ENCODE measurements around the gene C10orf67.
"Not testable (repeated sequence)": the region's sequence is repeated elsewhere in the genome, so short reads cannot be mapped to it uniquely, and the experiment has no call there.

Gene C10orf67

DNA sequence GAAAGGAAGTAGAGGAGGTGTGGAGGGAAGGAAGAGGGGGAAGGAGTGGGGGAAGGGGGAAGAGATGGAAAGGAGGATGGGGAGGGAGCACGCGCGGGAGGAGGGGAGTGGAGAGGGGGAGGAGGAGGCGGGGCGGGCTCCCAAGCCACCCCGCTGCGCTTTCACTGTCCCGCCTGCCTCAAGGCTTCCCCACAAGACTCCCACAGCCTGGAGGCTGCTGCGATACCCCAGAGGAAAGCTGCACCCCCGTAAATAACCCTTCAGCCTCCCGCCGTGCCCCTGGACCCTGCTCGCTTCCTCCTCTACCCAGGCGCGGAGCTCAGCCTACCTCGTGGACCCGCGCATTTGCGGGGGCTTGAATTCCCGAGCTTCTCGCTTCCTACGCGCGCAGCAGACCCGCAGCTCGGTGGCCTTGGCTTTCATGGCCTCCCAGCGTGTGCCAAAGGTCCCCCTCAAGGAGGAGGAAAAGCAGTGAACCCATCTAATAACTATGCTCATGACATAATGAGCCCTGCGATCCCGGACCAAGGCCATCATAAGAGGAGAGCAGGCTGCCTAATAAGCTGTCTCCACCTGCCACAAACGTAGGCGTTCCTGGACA, at the start of gene C10orf67:
C10orf67 (minus strand) TSS at position 557 of the 601 bp plus-strand sequence; CDS start at position 534, 23 bp downstream.
- no peak for FAIRE-seq

DNA sequence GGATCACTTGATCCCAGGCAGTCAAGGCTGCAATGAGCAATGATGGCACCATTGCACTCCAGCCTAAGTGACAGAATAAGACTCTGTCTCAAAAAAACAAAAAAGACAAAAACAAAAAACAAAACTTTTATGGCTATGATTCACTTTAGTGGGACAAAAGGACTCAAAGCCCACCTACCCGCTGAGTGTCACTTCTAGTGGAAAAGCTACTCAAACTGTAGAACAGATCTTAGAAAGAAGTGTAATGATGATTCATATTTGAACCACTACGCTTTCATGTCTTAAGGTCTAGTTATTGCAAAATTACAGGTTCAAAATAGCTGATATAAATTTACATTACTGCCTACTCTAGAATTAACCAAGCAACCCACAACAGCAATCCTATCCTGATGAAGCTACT, 47.2 kb upstream of the C10orf67 start:
- FAIRE-seq, result no peak

DNA sequence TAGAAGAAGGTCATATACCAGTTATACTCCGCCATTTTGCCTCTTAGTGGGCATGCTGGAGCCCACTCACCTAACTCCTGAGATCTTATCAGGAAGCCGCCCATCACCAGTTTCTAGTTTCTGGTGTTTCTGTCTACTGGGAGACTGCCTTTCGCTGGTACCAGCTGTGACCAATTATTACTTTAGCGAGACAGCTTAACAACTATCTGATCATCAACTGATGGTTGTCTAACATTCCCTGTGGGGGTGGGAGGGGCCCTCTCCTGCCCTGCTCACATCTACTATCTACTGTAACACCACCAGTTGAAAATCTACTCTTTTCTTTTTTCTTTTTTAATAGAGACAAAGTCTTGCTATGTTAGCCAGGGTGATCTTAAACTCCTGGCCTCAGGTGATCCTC, 46.2 kb upstream of the C10orf67 start:
- no peak for FAIRE-seq

DNA sequence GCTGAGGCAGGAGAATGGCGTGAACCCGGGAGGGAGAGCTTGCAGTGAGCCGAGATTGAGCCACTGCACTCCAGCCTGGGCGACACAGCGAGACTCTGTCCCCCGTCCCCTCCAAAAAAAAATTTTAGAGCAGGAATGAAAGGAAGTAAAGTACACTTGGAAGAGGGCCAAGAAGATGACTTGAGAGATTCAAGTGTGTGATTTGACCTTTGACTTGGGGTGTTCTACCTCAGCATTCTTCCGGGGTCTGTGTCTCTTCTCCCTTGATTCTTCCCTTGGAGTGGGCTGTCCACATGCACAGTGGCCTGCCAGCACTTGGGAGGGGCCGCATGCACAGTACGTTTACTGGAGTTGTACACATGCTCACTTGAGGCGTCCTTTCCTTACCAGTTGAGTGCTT, 45.8 kb upstream of the C10orf67 start:
- FAIRE-seq, result not testable (repeated sequence)

DNA sequence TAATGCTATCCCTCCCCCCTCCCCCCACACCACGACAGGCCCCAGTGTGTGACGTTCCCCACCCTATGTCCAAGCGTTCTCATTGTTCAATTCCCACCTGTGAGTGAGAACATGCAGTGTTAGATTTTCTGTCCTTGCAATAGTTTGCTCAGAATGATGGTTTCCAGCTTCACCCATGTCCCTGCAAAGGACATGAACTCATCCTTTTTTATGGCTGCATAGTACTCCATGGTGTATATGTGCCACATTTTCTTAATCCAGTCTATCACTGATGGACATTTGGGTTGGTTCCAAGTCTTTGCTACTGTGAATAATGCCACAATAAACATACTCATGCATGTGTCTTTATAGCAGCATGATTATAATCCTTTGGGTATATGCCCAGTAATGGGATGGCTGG, 42.9 kb upstream of the C10orf67 start:
- not testable (repeated sequence) for FAIRE-seq

DNA sequence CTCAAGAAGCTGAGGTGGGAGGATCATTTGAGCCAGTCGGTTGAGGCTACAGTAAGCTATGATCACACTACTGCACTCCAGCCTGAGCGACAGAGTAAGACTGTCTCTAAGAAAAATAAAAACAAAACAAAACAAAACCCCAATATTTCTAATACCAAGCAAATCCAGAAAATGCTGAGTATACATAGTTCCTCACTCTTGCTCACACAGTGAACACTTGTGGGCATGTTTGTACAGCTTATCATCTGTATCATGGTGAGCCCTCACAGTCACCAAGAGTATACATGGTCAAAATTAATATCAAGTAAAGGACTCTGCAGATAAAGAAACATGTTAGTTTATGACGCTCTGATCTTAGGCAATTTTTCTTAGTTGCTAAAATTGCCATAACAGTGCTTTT, 41.5 kb upstream of the C10orf67 start:
- no peak for FAIRE-seq

DNA sequence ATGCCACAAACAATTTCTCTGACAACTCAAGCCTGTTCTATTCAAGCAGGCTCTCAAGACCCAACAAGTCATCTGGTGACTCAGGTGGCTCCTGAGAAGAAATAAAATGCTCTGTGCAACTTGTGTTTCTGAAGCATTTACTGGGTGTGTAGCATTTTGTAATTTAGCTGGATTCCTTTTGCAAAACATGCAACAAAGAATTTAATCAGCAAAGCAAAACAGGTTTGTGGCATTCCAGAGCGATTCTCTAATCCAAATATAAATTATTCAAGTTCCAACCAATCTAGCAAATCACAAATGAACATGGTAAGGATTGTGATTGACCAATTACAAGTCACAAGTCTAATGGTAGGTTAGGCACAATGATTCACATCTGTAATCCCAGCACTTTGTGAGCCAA, 39.8 kb upstream of the C10orf67 start:
- FAIRE-seq, result no peak

DNA sequence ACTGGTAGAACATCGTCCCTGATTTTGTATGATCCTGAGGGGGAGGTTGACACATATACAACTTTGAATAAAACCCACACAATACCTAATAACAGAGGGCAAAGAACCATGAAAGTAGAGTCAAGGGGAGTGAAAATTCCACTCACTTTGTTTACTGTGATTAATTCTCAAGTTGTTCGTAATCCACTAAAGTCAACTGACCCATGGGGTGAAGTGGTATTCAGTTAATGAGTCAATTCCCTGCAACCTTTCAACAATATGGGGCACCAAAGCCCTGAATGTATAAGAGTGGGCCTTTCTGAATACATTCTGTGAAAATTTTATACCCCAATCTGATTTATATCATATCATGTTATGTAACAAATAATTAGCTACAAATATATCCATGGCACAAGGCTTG, 39.0 kb upstream of the C10orf67 start:
- no peak for FAIRE-seq

DNA sequence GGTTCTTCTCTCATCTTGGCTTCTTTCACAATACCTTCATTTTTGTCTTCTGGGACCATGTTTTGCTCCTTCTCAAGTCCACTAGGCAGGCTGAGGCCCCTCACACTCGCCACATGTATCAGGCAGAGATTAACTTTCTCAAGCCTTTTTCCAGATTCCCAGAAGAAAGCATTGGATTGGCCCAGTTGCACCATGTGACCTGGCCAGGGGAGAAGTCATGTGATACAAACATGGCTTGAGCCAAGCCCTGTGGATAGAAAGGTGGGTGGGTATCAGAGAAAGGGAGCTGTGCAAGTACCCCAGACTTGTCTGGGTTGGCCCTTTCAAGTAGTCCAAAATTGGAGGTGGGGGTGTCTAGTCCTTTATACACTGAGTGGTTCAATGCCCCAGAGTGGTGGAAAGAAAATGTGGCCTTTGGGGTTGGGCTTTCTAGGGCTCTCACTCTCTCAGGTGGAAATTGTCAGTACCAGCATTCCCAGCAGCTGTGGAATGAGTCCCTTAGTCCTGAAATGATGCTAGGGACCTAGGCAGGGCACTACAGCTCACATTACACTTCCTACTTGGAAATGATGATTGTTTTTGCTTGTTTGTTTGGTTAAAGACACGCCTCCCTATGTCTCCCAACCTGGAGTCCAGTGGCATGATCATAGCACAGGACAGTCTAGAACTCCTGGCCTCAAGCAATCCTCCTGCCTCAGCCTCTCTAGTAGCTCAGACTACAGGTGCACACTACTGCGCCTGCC, 36.9 kb upstream of the C10orf67 start:
- no peak for FAIRE-seq

DNA sequence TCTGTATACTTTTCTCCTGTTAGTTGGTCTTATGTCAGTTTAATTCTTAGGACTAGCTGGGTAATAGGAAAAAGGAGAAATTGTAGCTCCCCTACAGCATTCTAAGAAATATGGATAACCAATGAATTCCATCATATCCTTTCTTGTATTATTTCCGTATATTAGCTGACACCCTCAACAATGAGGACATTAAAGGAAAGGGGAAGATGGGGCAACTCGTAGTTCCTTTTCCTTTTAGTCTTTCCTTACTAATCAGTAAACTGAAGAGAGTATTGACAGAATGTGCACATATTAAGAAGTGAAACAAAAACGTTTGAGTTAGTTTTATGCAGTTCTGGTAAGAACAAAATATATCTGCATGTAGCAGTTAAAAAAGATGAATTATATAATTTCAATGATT, 35.1 kb upstream of the C10orf67 start:
- FAIRE-seq, result no peak

DNA sequence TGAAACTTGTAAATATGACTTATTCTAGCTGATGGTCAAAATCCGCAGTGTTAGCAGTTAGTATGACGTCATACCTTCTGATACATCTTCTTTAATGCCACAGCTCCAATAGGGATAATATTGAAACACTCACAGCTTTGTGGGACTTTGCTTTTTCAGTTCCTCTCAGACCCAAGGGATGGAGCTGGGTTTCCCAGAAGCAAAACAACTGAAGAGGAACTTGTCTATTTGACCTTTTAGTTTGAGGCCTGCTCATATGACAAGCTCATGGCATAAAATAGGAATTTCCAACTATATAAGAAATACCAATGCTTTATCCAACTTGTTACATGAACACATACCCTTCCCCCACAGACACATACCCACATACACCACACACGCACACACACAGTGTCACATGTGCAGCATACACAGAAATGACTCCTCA, 31.6 kb upstream of the C10orf67 start:
- FAIRE-seq, result no peak

DNA sequence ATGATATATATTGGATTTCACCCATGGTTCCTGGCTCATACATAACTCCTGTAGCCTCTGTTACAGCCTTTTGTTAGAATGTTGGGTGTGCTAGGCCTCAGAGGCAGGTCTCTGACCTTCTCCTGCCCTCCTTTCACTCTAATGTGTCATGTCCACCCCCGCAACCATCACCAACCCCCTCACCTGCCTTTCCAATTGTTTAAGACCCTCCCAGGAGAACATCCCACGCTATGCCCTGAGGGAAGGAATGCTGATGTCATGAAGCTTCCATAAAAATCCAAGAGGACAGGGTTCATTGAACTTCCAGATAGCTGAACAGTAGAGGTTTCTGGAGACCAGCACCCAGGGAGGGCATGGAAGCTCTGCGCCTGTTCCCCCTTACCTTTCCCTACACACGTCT, 30.8 kb upstream of the C10orf67 start:
- no peak for FAIRE-seq

DNA sequence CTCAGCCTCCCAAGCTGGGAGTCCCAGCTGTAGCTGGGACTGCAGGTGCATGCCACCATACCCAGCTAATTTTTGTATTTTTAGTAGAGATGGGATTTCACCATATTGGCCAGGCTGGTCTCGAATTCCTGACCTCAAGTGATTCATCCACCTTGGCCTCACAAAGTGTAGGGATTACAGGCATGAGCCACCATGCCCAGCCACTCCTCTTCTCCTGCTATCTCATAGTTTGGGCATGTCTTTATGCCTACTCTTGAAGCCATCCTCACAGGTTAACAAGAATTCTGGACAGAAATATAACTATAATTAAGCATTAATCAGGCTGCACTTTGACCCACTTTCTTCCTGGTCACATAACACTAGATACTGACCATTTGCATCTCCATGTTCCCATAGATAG, 28.6 kb upstream of the C10orf67 start:
- no peak for FAIRE-seq

DNA sequence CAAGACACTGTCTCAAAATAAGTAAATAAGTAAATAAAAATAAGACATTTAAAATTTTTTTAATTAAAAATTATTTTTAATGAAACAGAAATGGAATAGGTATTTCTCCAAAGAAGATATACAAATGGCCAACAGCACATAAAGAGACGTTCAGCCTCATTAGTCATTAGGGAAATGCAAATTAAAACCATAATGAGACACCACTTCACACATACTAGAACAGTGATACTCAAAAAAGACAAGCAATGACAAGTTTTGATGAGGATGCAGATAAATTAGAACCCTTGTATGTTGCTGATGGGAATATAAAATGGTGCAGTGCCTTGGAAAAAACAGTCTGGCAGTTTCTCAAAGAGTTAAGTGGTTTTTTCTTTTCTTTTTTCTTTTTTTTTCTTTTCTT, 26.5 kb upstream of the C10orf67 start:
- no peak for FAIRE-seq

DNA sequence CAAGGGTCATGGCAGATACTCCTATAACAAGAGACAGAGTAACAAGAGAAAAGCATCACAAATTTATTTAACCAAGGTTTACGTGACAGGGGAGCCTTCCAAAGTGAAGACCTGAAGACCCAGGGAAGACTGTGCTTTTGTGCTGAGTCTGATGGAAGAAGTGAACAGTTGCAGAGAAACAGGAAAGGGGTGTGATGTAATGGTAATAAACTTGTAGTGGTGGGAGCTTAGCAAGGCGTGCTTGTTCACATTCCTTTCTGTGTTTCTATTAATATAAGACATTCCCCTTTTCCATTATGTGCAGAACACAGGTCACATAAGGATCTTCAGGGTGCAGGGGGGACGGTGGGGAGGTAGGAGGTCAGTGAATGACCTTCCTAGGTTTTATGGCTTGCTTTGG, 25.5 kb upstream of the C10orf67 start:
- FAIRE-seq, result no peak

DNA sequence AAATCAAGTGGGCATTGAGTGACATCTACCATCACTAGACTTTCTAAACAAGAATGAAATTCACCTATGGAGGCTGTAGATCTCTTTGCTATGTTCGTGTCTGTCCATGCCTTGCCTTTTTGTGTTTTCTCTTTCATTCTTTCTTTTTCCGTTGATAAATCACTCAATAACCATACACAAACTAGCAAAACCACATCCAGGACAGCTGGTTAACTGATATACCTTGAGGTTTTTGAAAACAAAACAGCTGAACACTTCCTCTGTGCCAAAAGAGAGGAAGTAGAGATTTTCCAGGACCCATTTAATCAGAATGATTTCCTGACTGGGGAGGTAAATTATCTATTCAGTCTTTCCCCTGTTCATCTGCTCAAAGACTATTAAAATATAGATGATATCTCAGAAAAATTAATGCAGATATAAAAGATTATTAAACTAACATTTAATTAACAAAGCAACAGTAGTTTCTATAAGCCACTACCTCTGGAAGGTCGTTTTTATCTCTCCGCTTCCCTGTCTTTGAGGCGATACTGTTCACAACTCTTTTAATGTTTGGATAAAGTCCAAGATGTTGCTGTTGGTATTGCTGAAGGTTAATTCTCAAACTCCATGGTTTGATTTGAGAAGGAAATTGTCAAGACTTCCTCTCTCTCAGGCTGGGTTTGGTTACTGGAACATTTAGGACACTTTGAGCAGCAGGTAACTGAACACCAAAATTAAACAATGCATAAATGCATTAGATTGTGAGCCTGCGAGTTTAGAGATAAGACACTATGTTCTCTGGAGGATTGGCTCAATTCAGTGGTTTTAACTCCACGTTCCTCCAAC, 24.4 kb upstream of the C10orf67 start:
- no peak for FAIRE-seq

DNA sequence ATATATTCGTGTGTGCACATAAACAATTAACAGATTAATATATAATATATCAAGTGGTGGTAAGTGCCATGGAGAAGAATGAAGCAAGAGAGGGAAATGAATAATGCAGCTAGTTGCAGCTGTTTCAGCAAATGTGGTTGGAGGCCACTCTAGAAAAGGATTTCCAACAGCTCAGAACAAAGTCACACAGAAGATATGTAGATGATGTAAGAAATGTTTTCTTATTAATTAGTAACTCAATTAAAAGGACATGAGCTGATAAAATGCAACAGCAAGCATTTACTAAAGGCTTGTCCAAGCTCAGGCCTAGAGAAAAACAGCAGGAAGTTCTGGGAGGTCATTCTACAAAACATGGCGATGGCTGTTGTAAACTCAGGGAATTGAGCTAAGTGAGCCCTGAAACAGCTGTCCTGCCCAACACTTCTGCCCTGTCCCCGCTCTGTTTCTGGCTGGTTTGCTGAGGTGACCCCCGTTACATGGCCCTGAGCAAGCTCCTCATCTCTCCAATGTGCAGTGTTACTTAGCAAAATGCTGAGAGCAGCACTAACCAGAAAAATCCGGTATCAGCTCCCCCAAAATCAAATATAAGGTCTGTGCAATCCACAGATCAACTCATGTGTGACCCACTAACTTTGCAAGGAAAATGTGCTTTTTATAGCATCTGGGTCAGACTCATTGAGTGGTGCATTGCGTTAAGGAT, 23.4 kb upstream of the C10orf67 start:
- no peak for FAIRE-seq

DNA sequence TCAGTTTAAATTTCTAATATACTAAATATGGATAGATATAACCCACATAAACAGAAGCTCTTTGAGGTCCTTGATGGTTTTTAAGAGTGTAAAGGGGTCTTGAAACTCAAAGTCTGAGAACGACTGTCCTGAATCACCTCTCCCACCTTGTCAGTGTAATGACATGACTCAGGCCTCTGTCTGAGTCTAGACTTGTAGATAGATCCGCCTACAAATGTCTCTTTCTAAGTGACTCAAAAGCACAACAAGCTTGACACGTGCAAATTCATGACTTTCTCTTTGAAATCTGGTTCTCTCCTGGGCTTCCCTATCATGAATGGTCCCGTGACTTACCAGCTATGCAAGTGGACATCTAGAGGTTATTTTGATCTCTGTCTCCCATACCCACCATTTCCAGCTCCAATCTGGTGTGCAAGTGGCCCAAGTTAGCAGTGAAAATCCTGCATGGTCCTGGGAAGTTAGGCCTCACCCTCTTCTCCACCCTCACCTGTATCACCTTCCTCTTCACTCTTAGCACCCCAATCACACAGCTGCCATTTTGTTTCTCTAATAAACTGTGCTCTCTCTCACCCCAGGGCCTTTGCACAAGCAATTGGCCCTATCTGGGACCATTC, 20.9 kb upstream of the C10orf67 start:
- FAIRE-seq, result not testable (repeated sequence)

DNA sequence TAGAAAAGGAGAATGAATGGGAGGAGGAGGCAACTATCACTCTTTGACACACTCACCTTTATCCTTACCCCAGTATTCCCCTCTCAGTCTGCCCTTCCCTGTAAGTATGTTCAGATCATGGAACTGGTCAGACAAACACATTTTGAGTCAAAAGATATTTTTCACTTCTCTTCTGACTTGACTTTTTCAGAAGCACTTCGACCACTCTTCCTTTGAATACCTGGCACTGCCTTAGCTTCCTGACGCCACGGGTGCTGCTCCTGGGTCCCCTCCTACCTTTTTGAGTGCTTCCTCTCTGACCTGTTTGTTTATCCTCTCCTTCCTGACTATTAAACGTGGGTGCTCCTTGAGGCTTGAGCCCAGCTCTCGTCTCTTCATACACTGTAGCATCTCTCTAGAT, 19.8 kb upstream of the C10orf67 start:
- no peak for FAIRE-seq

DNA sequence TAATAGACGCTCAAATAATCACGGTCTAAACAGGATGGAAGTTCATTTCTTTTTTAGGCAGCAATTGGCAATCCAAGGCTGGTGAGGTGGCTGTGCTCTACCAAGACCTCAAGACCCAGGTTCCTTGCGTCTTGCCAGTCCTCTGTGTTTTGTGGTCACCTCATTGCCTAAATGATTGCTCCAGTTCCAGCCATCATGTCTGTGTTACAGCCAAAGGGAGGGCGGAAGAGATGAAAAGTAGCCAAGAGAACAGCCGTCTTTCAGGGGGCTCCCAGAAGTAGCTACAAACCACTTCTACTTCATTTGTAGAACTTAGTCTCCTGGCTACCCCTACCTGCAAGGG, 19.2 kb upstream of the C10orf67 start:
- FAIRE-seq, result no peak

DNA sequence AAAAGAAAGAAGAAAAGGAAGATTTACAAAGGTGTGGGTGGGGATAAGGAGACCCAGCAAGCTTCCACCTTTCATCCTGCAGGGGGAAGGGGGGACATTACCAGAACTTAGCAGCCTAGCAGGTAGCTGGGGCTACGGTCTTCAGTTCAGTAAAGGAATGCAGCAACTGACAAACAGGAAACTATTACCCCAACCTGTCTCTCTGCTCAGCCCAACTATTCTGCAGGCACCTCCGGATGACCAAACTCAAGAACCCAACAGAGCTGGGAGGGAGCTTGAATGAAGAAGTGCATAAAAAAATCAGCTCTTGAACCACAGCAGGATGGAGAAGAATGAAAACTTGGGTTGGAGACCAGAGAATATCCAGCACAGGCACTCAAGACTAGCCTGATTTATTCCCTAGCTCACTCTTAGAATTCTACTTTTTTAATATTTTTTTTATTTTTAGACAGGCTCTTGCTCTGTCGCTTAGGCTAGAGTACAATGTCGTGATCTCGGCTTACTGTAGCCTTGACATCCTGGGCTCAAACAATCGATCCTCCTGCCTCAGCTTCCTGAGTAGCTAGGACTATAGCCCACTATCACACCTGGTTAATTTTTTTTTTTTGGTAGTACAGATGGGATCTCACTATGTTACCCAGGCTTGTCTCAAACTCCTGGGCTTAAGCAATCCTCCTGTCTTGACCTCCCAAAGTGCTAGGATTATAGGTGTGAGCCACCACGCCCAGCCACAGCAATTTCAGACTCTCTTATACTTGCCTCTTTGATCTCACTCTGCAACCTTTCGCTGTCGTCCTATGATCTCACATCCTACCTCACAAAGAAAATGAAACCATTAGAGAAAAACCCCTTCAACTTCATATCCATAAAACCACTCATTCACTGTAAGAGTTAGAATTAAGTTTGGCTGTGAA, 18.5 kb upstream of the C10orf67 start:
- no peak for FAIRE-seq
